Kidney (tissue), 14 donors: ENCODE data around the gene AIFM2. TPM values are rescaled to one million over a fixed set of nuclear protein-coding genes. Genes with fewer than 3 reads are reported as not detected.

Experiments
- DNase-seq, 5 donors: peaks; one replicate each; pipeline ENCODE4 v3.0.0-alpha.2; 2013 to 2020
- FAIRE-seq: peaks from 2 replicates; lab custom pipeline; 2012; peaks lifted over from hg19 to GRCh38; lab: Jason Lieb, UNC
- H3K27ac ChIP-seq, 2 donors: one replicate each; pipeline ENCODE4 v1.7.0; 2013; ENCODE audit warnings: low read depth in 2 of 2, low read length in 2 of 2, inconsistent platforms in 1 of 2
- H3K27me3 ChIP-seq: one replicate; pipeline ENCODE4 v1.7.1; 2013; ENCODE audit warnings: low read length, inconsistent platforms; ENCODE audit not compliant: control insufficient read depth, insufficient read depth
- H3K36me3 ChIP-seq, 3 donors: one replicate each; pipeline versions ENCODE4 v1.7.0 to v1.7.1; 2013; ENCODE audit warnings: low read length in 3 of 3, control low read depth in 1 of 3, inconsistent platforms in 1 of 3; ENCODE audit not compliant: insufficient read depth in 3 of 3, control insufficient read depth in 2 of 3
- H3K4me1 ChIP-seq, 3 donors: one replicate each; pipeline versions ENCODE4 v1.7.0 to v1.7.1; 2013; ENCODE audit warnings: low read length in 3 of 3, inconsistent platforms in 1 of 3, low read depth in 1 of 3; ENCODE audit not compliant: control insufficient read depth in 2 of 3, insufficient read depth in 2 of 3
- H3K4me3 ChIP-seq, 3 donors: one replicate each; pipeline versions ENCODE4 v1.7.0 to v1.8.1; 2013; ENCODE audit warnings: low read length in 3 of 3, control low read depth in 1 of 3, inconsistent platforms in 1 of 3
- H3K9ac ChIP-seq, 3 donors: one replicate each; pipeline versions ENCODE4 v1.7.0 to v1.7.1; 2013; ENCODE audit warnings: low read length in 3 of 3, control low read depth in 1 of 3, inconsistent platforms in 1 of 3
- H3K9me3 ChIP-seq, 3 donors: one replicate each; pipeline versions ENCODE4 v1.7.0 to v1.7.1; 2013; ENCODE audit warnings: low read length in 3 of 3, control low read depth in 1 of 3, inconsistent platforms in 1 of 3; ENCODE audit not compliant: control insufficient read depth in 2 of 3, insufficient read depth in 1 of 3
- intact Hi-C: fragments of 100-400 bp; cut with DNase I; formaldehyde crosslinking; loops from one replicate; pipeline ENCODE4 v1.11.1; 2022
- polyA plus RNA-seq: library from polyadenylated mRNA; stranded (reverse); fragments of 350-450 nt; fragmentation: Illumina TruSeq; extraction: RNeasy Lipid Tissue Mini Kit (QIAGEN cat#74804); gene quantifications from one replicate; pipeline ENCODE4 v1.2.3, GENCODE V29; 2014; ENCODE audit warnings: low read depth, low replicate concordance; ENCODE audit not compliant: insufficient read depth
- total RNA-seq: library from RNA; stranded (reverse); fragmentation: NEBNext Ultra II Directional; extraction: Animal tissue kit (Norgen Biotek cat#: 25700); gene quantifications from one replicate; pipeline ENCODE4 v1.2.1, GENCODE V29; 2021
- TF ChIP-seq, protein P1 (sequence below): IDR thresholded peaks from 3 replicates; pipeline ENCODE4 v1.5.1; 2012; ENCODE audit warnings: mild to moderate bottlenecking, moderate library complexity, borderline replicate concordance; ENCODE audit not compliant: insufficient read depth; ENCODE audit errors: extremely low read depth
- donor health status: control.
- donor health status: control.
- donor health status: control.
- donor health status: control.
- donor health status: control.
- donor health status: DM: yes; HTN: yes; CAD: no.
- donor health status: Normal renal cell carcinoma (clear cell type).

Gene AIFM2
- total and polyA plus RNA-seq, 2 donors from 2014 or later = 12.7 to 14.8 TPM

DNA sequence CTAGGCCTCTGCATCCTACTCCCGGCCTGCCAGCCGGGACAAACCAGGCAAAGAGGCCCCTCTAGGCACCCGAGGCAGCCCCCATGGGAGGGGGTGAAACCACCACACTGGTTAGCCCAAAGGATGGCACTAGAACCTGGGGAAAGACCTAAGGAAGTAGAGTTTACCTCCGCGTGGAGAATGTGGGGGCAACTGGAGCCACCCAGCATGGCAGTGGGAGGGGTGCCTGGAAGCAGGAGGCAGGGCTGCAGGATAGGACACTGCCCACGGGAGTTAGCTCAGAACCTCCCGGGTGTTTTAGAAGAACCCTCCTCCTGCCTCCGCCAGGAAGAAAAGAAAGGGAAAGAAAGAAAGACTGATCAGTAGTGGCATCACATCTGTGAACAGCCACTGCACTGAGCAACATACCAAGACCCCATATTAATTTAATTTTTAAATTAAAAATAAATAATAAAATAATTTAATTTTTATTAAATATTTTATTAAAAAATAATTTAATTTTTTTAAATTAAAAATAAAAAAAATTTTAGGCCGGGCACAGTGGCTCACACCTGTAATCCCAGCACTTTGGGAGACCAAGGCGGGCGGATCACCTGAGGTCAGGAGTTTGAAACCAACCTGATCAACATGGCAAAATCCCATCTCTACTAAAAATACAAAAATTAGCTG, 11.2 kb downstream of the AIFM2 start:
- Histone ChIP-seq H3K4me3 (no peak overlapping the region), H3K9me3 (no peaks in the 10 kb centered on the region), H3K9ac (no peak overlapping the region), H3K36me3 (peaks cover 0 to 2% (median 0%) of the 10 kb centered on the region in 3 donors), H3K27me3 (no peaks in the 10 kb centered on the region), H3K4me1 (no peaks in the 10 kb centered on the region), H3K27ac (no peak overlapping the region)
- TF ChIP-seq, protein P1, sequence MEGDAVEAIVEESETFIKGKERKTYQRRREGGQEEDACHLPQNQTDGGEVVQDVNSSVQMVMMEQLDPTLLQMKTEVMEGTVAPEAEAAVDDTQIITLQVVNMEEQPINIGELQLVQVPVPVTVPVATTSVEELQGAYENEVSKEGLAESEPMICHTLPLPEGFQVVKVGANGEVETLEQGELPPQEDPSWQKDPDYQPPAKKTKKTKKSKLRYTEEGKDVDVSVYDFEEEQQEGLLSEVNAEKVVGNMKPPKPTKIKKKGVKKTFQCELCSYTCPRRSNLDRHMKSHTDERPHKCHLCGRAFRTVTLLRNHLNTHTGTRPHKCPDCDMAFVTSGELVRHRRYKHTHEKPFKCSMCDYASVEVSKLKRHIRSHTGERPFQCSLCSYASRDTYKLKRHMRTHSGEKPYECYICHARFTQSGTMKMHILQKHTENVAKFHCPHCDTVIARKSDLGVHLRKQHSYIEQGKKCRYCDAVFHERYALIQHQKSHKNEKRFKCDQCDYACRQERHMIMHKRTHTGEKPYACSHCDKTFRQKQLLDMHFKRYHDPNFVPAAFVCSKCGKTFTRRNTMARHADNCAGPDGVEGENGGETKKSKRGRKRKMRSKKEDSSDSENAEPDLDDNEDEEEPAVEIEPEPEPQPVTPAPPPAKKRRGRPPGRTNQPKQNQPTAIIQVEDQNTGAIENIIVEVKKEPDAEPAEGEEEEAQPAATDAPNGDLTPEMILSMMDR = no peak
- FAIRE-seq (no peak), DNase-seq (no peak)
- intact Hi-C loops = no loop called here

DNA sequence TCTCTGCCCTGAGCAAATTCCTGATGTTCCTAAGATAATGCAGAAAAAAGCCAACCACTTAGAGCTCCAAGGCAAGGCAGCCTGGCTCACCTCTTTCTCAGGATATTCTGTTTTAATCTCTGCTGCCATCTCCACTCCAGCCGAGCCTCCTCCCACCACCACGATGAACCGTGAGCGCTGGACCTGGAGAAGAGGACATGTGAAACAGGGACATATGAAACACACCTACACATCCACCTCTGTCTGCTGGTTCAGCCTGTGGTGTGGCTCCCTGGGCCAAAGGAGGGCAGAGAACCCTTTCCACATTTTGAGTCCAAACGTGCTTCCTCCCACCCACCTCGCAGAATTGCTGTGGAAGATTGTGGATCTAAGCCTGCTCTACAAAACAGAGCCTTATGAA, 12.2 kb downstream of the AIFM2 start:
- no peaks in the 10 kb centered on the region for H3K9me3 ChIP-seq
- no peak overlapping the region for H3K27ac ChIP-seq
- H3K9ac ChIP-seq = no peak overlapping the region
- TF ChIP-seq, protein P1 = no peak
- no peak overlapping the region for H3K4me3 ChIP-seq
- no peaks in the 10 kb centered on the region for H3K27me3 ChIP-seq
- intact Hi-C loops = no loop called here
- no peak for FAIRE-seq
- peaks cover 0 to 2% (median 0%) of the 10 kb centered on the region in 3 donors for H3K36me3 ChIP-seq
- no peak for DNase-seq
- peaks cover 0 to 2% (median 0%) of the 10 kb centered on the region in 3 donors for H3K4me1 ChIP-seq

DNA sequence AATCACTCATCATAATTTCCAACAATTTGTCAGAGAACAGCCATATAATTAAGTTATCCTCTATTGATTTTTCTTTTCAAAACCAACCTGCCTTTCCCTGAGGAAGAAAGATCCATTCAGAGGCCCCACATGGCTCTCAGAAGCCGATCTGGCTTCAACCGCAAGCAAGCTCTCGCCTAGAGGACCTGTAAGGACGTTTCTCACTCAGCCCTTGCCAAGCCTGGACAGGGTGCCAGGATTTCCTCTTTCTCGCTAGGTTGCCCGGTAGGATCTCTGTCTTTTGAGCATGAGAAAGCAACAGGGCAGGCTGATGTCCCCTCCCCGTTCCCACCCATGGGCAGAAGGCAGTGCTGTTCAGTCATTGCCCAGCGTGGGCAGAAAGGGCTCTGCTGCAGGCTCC, 13.0 kb downstream of the AIFM2 start:
- intact Hi-C loops = no loop called here
- TF ChIP-seq, protein P1 = no peak
- no peak overlapping the region for H3K9ac ChIP-seq
- H3K27ac ChIP-seq = no peak overlapping the region
- H3K4me1 ChIP-seq = peaks cover 0 to 2% (median 0%) of the 10 kb centered on the region in 3 donors
- H3K36me3 ChIP-seq = peaks cover 0 to 6% (median 4%) of the 10 kb centered on the region in 3 donors
- H3K9me3 ChIP-seq = no peaks in the 10 kb centered on the region
- FAIRE-seq (no peak), DNase-seq (no peak)
- H3K27me3 ChIP-seq = no peaks in the 10 kb centered on the region
- no peak overlapping the region for H3K4me3 ChIP-seq

DNA sequence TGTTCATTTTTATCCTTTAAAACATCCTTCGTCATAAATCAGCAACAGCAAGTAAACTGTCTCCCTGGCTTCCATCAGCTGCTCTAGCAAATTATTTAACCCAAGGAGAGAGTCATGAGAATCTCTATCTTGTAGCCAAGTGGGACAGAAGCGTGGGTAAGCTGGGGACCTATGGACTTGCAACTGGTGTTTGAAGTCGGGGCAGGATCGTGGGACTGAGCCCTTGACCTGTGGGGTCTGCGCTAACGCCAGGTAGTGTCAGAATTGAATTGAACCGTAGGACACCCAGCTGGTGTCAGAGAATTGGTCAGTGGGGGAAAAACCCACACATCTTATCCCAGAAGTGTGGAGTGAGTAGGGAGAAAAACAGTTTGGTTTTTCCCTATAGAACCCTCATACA, 13.4 kb downstream of the AIFM2 start:
- H3K4me1 ChIP-seq = peaks cover 0 to 2% (median 0%) of the 10 kb centered on the region in 3 donors
- H3K9me3 ChIP-seq = no peaks in the 10 kb centered on the region
- DNase-seq (no peak), FAIRE-seq (no peak)
- no peak overlapping the region for H3K4me3 ChIP-seq
- H3K9ac ChIP-seq = no peak overlapping the region
- peaks cover 0 to 6% (median 4%) of the 10 kb centered on the region in 3 donors for H3K36me3 ChIP-seq
- TF ChIP-seq, protein P1 = no peak
- no peak overlapping the region for H3K27ac ChIP-seq
- intact Hi-C loops = no loop called here
- H3K27me3 ChIP-seq = no peaks in the 10 kb centered on the region
